GM23338 (cell line): ENCODE measurements around the gene ACTR5. TPM values are rescaled to one million over a fixed set of nuclear protein-coding genes. Genes with fewer than 3 reads are reported as not detected.

Experiments used
- ATAC-seq: fragments of 200-7000 bp; cut with Tn5 transposase; 3 replicates; pipeline ENCODE4 v1.9.1; 2020
- DNase-seq: peaks from one replicate; pipeline ENCODE4 v3.0.0-alpha.2; 2015; ENCODE audit warnings: low spot score
- H2AFZ ChIP-seq: fragments of 200-600 bp; sonication (generic); 2 replicates; pipeline ENCODE4 v1.8.0; 2016; ENCODE audit warnings: antibody characterized with exemption, mild to moderate bottlenecking, moderate library complexity
- H3F3A ChIP-seq: fragments of 200-600 bp; sonication (generic); replicated peaks from 2 replicates; pipeline ENCODE4 v1.8.0; 2017; ENCODE audit warnings: antibody characterized with exemption, mixed run types, low read depth
- H3K27ac ChIP-seq: fragments of 200-600 bp; sonication (generic); 2 replicates; pipeline ENCODE4 v1.6.1; 2016; ENCODE audit warnings: low read depth
- H3K27me3 ChIP-seq: fragments of 200-600 bp; sonication (generic); 2 replicates; pipeline ENCODE4 v1.8.0; 2016; ENCODE audit warnings: mild to moderate bottlenecking, mixed run types, moderate library complexity; ENCODE audit not compliant: insufficient read depth
- H3K36me3 ChIP-seq: fragments of 200-600 bp; sonication (generic); 2 replicates; pipeline ENCODE4 v1.8.0; 2016; ENCODE audit warnings: mild to moderate bottlenecking; ENCODE audit not compliant: insufficient read depth
- H3K4me1 ChIP-seq: fragments of 200-600 bp; sonication (generic); 2 replicates; pipeline ENCODE4 v1.8.0; 2016; ENCODE audit warnings: mild to moderate bottlenecking, moderate library complexity; ENCODE audit not compliant: insufficient read depth
- H3K4me2 ChIP-seq: fragments of 200-600 bp; sonication (generic); 2 replicates; pipeline ENCODE4 v1.7.1; 2017; ENCODE audit warnings: mixed run types
- H3K4me3 ChIP-seq: fragments of 200-600 bp; sonication (generic); 2 replicates; pipeline ENCODE4 v1.6.1; 2016; ENCODE audit warnings: mixed run types
- H3K79me2 ChIP-seq: fragments of 200-600 bp; sonication (generic); replicated peaks from 2 replicates; pipeline ENCODE4 v1.8.0; 2017; ENCODE audit warnings: mild to moderate bottlenecking; ENCODE audit not compliant: insufficient read depth
- H3K9me2 ChIP-seq: fragments of 200-600 bp; sonication (generic); 2 replicates; pipeline ENCODE4 v1.8.0; 2017; ENCODE audit not compliant: insufficient read depth
- H4K20me1 ChIP-seq: fragments of 200-600 bp; sonication (generic); replicated peaks from 2 replicates; pipeline ENCODE4 v1.8.0; 2017; ENCODE audit warnings: mild to moderate bottlenecking; ENCODE audit not compliant: insufficient read depth
- H3K27ac Mint-ChIP-seq: 2 replicates; pipeline ENCODE4 v1.8.0; 2020; ENCODE audit warnings: inconsistent platforms, mild to moderate bottlenecking, moderate library complexity, mixed read lengths
- H3K27me3 Mint-ChIP-seq: 3 replicates; pipeline ENCODE4 v1.8.0; 2022; ENCODE audit warnings: low read depth, mild to moderate bottlenecking, moderate library complexity, mixed read lengths, inconsistent platforms; ENCODE audit not compliant: insufficient read depth, poor library complexity
- H3K36me3 Mint-ChIP-seq: 3 replicates; pipeline ENCODE4 v1.8.0; 2021; ENCODE audit warnings: low read depth, mild to moderate bottlenecking, inconsistent platforms, moderate library complexity, mixed read lengths
- H3K4me1 Mint-ChIP-seq: 3 replicates; pipeline ENCODE4 v1.8.0; 2020; ENCODE audit warnings: mild to moderate bottlenecking, inconsistent platforms, mixed read lengths
- H3K4me3 Mint-ChIP-seq: 3 replicates; pipeline ENCODE4 v1.8.0; 2021; ENCODE audit warnings: moderate library complexity, mild to moderate bottlenecking, inconsistent platforms, mixed read lengths
- H3K9me3 Mint-ChIP-seq: 3 replicates; pipeline ENCODE4 v1.8.0; 2020; ENCODE audit warnings: moderate library complexity, mild to moderate bottlenecking, inconsistent platforms, mixed read lengths
- CREB1 ChIP-seq: fragments of 250-450 bp; sonication (Bioruptor Pico); IDR thresholded peaks from 2 replicates; pipeline ENCODE4 v1.5.0; 2020; ENCODE audit warnings: low read depth, mild to moderate bottlenecking, moderate library complexity
- CTCF ChIP-seq, 2 experiments: fragments of 200-600 bp in 1 of 2; sonication (generic) in 1 of 2; conservative IDR thresholded peaks; 2 replicates each; pipeline versions ENCODE4 v1.5.1 to v1.6.1; 2016 to 2017; ENCODE audit warnings: antibody characterized with exemption in 2 of 2, low read depth in 2 of 2, mild to moderate bottlenecking in 2 of 2, moderate library complexity in 1 of 2
- ETS1 ChIP-seq: IDR thresholded peaks from 2 replicates; pipeline ENCODE4 v1.6.1; 2016; ENCODE audit warnings: antibody characterized with exemption
- EZH2 ChIP-seq: fragments of 200-600 bp; sonication (generic); IDR thresholded peaks from one replicate; pipeline ENCODE4 v1.8.0; 2017; ENCODE audit warnings: antibody characterized with exemption, mild to moderate bottlenecking, low read depth; ENCODE audit not compliant: unreplicated experiment
- JUNB ChIP-seq: IDR thresholded peaks from one replicate; pipeline ENCODE4 v1.6.1; 2016; ENCODE audit warnings: antibody characterized with exemption; ENCODE audit not compliant: unreplicated experiment
- NANOG ChIP-seq: IDR thresholded peaks from 2 replicates; pipeline ENCODE4 v1.6.1; 2016; ENCODE audit warnings: antibody characterized with exemption, borderline replicate concordance
- POLR2AphosphoS5 ChIP-seq: IDR thresholded peaks from 2 replicates; pipeline ENCODE4 v1.6.1; 2016; ENCODE audit warnings: antibody characterized with exemption, low read depth
- STAT1 ChIP-seq: IDR thresholded peaks from one replicate; pipeline ENCODE4 v1.6.1; 2016; ENCODE audit warnings: antibody characterized with exemption; ENCODE audit not compliant: unreplicated experiment
- ZNF114 ChIP-seq: fragments of 250-450 bp; sonication (Bioruptor Pico); IDR thresholded peaks from 2 replicates; pipeline ENCODE4 v1.5.0; 2020; ENCODE audit warnings: mild to moderate bottlenecking, moderate library complexity
- ZNF462 ChIP-seq: fragments of 250-450 bp; sonication (Bioruptor Pico); IDR thresholded peaks from 2 replicates; pipeline ENCODE4 v1.5.0; 2020; ENCODE audit warnings: mild to moderate bottlenecking, moderate library complexity
- polyA plus RNA-seq: library from polyadenylated mRNA; unstranded; fragments of >200 nt; fragmentation: Nextera tagmentation; extraction: Ambion mirVana; gene quantifications from 2 replicates; pipeline ENCODE4 v1.2.1, GENCODE V29; 2016
- total RNA-seq: library from RNA; depleted of rRNA; stranded (reverse); fragments of >200 nt; shearing (Covaris generic); gene quantifications from 2 replicates; pipeline ENCODE4 v1.2.3, GENCODE V29; 2014

ACTR5 gene
- total and polyA plus RNA-seq, 2 experiments from 2014 or later = 8.4 to 21.8 TPM

DNA sequence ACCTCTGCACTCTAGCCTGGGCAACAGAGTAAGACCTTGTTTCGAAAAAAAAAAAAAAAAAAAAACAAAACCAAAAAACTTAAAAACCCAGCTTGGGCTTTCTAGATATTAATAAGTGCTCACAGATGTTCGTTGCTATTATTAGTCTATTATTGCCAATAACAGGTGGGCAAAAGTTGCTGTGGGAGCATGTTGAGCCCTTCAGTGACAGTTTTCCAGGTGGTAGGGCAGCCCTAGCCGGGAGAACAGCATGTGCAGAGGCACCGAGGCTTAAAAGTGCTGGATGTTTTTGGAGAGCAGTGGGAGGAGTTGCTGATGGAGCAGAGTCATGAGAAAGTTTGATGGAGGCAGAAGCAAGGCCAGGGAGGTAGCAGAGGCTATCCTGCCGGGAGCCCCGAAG lies 61.7 kb downstream of the ACTR5 start:
- Histone ChIP-seq H3K36me3 (no peaks in the 10 kb centered on the region), H3K4me1 (peaks cover 8% of the 10 kb centered on the region), H2AFZ (no peak overlapping the region), H3K79me2 (peaks cover 13% of the 10 kb centered on the region; the same call in 1 of the 2 replicates), H3K9me2 (no peaks in the 10 kb centered on the region), H3K4me2 (no peak overlapping the region), H3F3A (peaks cover 5% of the 10 kb centered on the region; the same call in 1 of the 2 replicates), H4K20me1 (peaks cover 14% of the 10 kb centered on the region), H3K27me3 (peaks cover 19% of the 10 kb centered on the region), H3K4me3 (no peak overlapping the region), H3K27ac (no peak overlapping the region)
- peaks cover 29% of the 10 kb centered on the region for H3K27me3 Mint-ChIP-seq
- no peaks in the 10 kb centered on the region; the same call in 2 of the 3 replicates for H3K36me3 Mint-ChIP-seq
- H3K4me3 Mint-ChIP-seq = no peak overlapping the region
- H3K9me3 Mint-ChIP-seq = no peaks in the 10 kb centered on the region
- ATAC-seq (no peak), DNase-seq (no peak)
- H3K27ac Mint-ChIP-seq = no peak overlapping the region
- peaks cover 27% of the 10 kb centered on the region for H3K4me1 Mint-ChIP-seq
- no peak for TF ChIP-seq ZNF114
- no peak for TF ChIP-seq CREB1
- no peak for TF ChIP-seq JUNB
- TF ChIP-seq POLR2AphosphoS5 = no peak
- no peak for TF ChIP-seq ETS1
- TF ChIP-seq EZH2 = no peak
- no peak for TF ChIP-seq NANOG
- TF ChIP-seq STAT1 = no peak
- TF ChIP-seq CTCF (conservative IDR thresholded peaks at IDR 0.05; ENCODE audit: low read depth in 2 of 2) = no peak

DNA sequence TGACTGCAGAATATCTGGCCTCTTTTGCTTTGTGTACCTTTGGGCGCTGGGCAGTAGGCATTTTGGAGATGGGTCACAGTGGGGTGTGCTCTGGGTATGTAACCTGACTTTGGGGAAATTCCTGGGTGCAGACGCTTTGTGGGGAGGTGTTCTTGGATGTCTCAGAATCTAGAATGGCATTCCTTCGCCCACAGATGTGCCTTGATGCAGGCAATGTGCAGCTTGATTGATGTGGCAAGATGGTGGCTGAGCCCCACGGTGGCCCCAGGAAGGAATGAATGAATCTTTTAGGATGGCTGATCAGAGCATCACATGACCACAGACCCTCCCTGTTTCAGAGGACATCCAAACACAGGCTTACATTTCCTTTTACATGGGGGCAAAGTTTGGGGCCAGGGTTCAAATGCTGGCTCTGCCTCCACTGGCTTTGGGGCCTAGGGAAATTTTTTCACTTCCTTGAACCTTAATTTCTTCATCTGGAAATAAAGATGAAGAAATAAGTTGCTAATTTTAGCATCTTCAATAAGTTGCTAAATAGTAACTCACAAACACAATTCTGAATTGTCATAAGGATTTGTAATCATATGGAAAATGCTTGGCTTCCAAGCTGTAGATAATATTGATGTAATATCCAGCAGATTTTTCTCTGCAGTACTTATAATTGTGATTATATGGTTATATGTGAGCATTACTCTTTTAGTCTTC lies 62.8 kb downstream of the ACTR5 start:
- Mint-ChIP-seq H3K36me3 (no peaks in the 10 kb centered on the region; the same call in 2 of the 3 replicates), H3K4me1 (peaks cover 24% of the 10 kb centered on the region), H3K27me3 (peaks cover 23% of the 10 kb centered on the region), H3K4me3 (no peak overlapping the region), H3K27ac (no peak overlapping the region), H3K9me3 (no peaks in the 10 kb centered on the region)
- H3K4me3 ChIP-seq = no peak overlapping the region
- no peaks in the 10 kb centered on the region for H3K36me3 ChIP-seq
- ATAC-seq = no peak
- H3K9me2 ChIP-seq = no peaks in the 10 kb centered on the region
- H4K20me1 ChIP-seq = peaks cover 14% of the 10 kb centered on the region
- H3K4me1 ChIP-seq = peaks cover 8% of the 10 kb centered on the region; the same call in 1 of the 2 replicates
- H3K4me2 ChIP-seq = no peak overlapping the region
- peaks cover 19% of the 10 kb centered on the region for H3K27me3 ChIP-seq
- no peak overlapping the region for H2AFZ ChIP-seq
- H3K79me2 ChIP-seq = peaks cover 13% of the 10 kb centered on the region; the same call in 1 of the 2 replicates
- no peak for DNase-seq
- no peaks in the 10 kb centered on the region for H3F3A ChIP-seq
- no peak overlapping the region for H3K27ac ChIP-seq
- TF ChIP-seq ETS1 (no peak), JUNB (no peak), CREB1 (no peak), ZNF462 (no peak), STAT1 (no peak), POLR2AphosphoS5 (no peak), ZNF114 (no peak)
